HG02938 (cell line): Measurements from ENCODE around the gene GATA2.

Source experiments
- ATAC-seq: cut with Tn5 transposase; IDR thresholded peaks from one replicate; pipeline ENCODE4 v1.9.1; 2021; ENCODE audit warnings: mild to moderate bottlenecking, moderate library complexity; ENCODE audit not compliant: unreplicated experiment

The GATA2 gene

GRCh38 chr3:128488991-128489673 lies 3.9 kb downstream of the GATA2 start:
- ATAC-seq = no peak

GRCh38 chr3:128488636-128488990 lies 4.4 kb downstream of the GATA2 start:
- ATAC-seq = no peak

GRCh38 chr3:128487813-128488635 lies 5.0 kb downstream of the GATA2 start:
- ATAC-seq = no peak

GRCh38 chr3:128487538-128487812 lies 5.5 kb downstream of the GATA2 start:
- ATAC-seq = no peak

- no peak for ATAC-seq
These were observed 6.1 kb downstream of the GATA2 start for GRCh38 chr3:128486681-128487537.

- ATAC-seq = no peak
These were observed 6.8 kb downstream of the GATA2 start for GRCh38 chr3:128486205-128486628.

GRCh38 chr3:128485282-128486204 lies 7.5 kb downstream of the GATA2 start:
- no peak for ATAC-seq

- no peak for ATAC-seq
These were observed 8.4 kb downstream of the GATA2 start for GRCh38 chr3:128484404-128485281.

- no peak for ATAC-seq
These were observed 9.2 kb downstream of the GATA2 start for GRCh38 chr3:128483657-128484403.

GRCh38 chr3:128482666-128483656 lies 10.0 kb downstream of the GATA2 start:
- ATAC-seq = no peak

GRCh38 chr3:128482175-128482574 lies 10.8 kb downstream of the GATA2 start:
- ATAC-seq = no peak

GRCh38 chr3:128481438-128481942 lies 11.5 kb downstream of the GATA2 start:
- no peak for ATAC-seq

- no peak for ATAC-seq
These were observed 12.1 kb downstream of the GATA2 start for GRCh38 chr3:128480717-128481437.

- ATAC-seq = no peak
These were observed 12.7 kb downstream of the GATA2 start for GRCh38 chr3:128480278-128480677.

GRCh38 chr3:128479558-128480086 lies 13.4 kb downstream of the GATA2 start:
- no peak for ATAC-seq
